ENCODE data around the gene SERINC4.

Gene SERINC4

DNA sequence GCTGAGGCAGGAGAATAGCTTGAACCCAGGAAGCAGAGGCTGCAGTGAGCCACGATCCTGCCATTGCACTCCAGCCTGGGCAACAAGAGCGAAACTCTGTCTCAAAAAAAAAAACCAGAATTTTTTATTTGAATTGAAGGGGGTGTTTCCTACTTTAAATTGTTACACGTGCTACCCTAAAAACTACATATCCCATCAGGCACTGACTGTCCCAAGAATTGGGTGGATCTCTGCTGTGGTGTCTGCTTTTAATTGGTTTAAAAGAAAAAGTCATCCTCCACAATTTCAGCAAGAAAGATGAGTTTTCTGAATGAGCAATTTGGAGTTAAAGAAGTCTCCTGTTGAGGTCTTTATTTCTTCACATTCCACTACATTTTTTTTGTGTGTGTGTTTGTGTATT, 51.6 kb downstream of the SERINC4 start:
- DNase-seq, result peak; percentile 64

DNA sequence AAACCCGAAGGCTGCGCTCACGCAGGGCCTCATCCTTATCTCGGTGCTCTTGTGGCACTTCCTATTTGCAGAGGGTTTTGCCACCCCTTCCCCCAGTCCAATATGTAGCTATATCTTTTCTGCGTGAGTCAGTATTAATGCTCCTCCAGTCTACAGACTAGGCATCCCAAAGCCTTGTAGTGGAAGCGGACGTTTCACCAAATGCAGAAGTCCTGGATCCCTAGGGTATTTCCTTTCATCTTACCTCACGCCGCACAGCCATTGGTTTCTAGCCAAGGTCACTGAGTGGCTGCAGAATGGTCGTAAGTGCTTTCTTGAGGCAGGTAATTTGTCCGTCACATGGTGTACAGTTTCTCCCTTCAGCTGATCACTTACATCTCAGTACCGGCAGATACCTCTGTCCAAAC, 53.1 kb downstream of the SERINC4 start:
- DNase-seq, result peak; percentile 73

DNA sequence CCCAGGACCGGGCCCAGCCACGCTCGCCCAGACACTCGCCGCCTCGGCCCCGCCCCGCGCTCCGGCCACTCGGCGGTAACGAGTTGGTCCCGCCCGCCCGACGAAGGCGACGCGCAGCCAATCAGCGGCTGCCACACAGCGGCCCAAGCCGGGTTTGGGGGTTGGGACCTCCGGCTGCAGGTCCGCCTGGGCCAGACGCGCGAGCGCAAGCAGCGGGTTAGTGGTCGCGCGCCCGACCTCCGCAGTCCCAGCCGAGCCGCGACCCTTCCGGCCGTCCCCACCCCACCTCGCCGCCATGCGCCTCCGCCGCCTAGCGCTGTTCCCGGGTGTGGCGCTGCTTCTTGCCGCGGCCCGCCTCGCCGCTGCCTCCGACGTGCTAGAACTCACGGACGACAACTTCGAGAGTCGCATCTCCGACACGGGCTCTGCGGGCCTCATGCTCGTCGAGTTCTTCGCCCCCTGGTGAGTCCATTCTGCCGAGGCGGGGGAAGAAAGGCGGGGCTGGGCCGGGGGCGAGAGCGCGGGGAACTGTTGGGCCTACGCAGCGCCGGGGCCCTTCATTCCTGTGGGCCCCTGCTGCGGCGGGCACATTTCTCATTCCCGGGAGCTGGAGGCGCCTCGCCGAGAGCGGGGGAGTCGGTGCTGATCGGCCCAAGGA, 53.6 kb downstream of the SERINC4 start, which contains the start of gene PDIA3:
Gene PDIA3 (plus strand): TSS at position 194 of the 658 bp plus-strand sequence. CDS start 102 bp downstream, at position 296.
- peak; percentile 96 for DNase-seq
